HepG2 (cell line): ENCODE data around the gene CHKB. TPM values are rescaled to one million over a fixed set of nuclear protein-coding genes. Genes with fewer than 3 reads are reported as not detected.
A peak's percentile ranks its signal among the peaks of the same experiment; 100 is the strongest.

Source experiments
- CBX5 ChIP-seq: sonication (generic); formaldehyde crosslinking; IDR thresholded peaks from 2 replicates; pipeline ENCODE4 v1.4.0; 2020; ENCODE audit warnings: missing genetic modification reagents, borderline replicate concordance
- CHCHD3 ChIP-seq: sonication (generic); formaldehyde crosslinking; IDR thresholded peaks from 2 replicates; pipeline ENCODE4 v1.8.0; 2022; ENCODE audit warnings: mild to moderate bottlenecking, missing genetic modification reagents, moderate library complexity
- KLF15 ChIP-seq: sonication (generic); formaldehyde crosslinking; IDR thresholded peaks from 2 replicates; pipeline ENCODE4 v1.8.1; 2023; ENCODE audit warnings: borderline replicate concordance, mild to moderate bottlenecking, inconsistent platforms, missing genetic modification reagents, mixed read lengths
- MLLT10 ChIP-seq: sonication (generic); formaldehyde crosslinking; IDR thresholded peaks from 2 replicates; pipeline ENCODE4 v1.4.0; 2020; ENCODE audit warnings: missing genetic modification reagents
- NFYB ChIP-seq: sonication (generic); formaldehyde crosslinking; IDR thresholded peaks from 2 replicates; pipeline ENCODE4 v1.4.0; 2020; ENCODE audit warnings: missing genetic modification reagents
- NFYC ChIP-seq: IDR thresholded peaks from 2 replicates; pipeline ENCODE4 v1.6.1; 2016; ENCODE audit warnings: missing genetic modification reagents, missing compliant biosample characterization
- RCOR2 ChIP-seq: IDR thresholded peaks from 2 replicates; pipeline ENCODE4 v1.6.1; 2016; ENCODE audit warnings: missing biosample characterization, missing genetic modification reagents
- REPIN1 ChIP-seq: sonication (generic); formaldehyde crosslinking; IDR thresholded peaks from 2 replicates; pipeline ENCODE4 v1.8.0; 2022; ENCODE audit warnings: missing genetic modification reagents, low read depth, mild to moderate bottlenecking, borderline replicate concordance
- RFX5 ChIP-seq: IDR thresholded peaks from 2 replicates; pipeline ENCODE4 v1.6.1; 2011; ENCODE audit warnings: low read depth, low read length, improper control_type of control experiment
- SAP130 ChIP-seq: IDR thresholded peaks from 2 replicates; pipeline ENCODE4 v1.6.1; 2016; ENCODE audit warnings: low read depth
- TSC22D2 ChIP-seq: sonication (generic); formaldehyde crosslinking; IDR thresholded peaks from 2 replicates; pipeline ENCODE4 v1.5.1; 2020; ENCODE audit warnings: missing genetic modification reagents, mild to moderate bottlenecking, borderline replicate concordance
- ZGPAT ChIP-seq: IDR thresholded peaks from 2 replicates; pipeline ENCODE4 v1.6.1; 2016; ENCODE audit warnings: mild to moderate bottlenecking
- ZNF24 ChIP-seq: fragments of 450-650 bp; IDR thresholded peaks from 2 replicates; pipeline ENCODE4 v1.6.1; 2017; ENCODE audit warnings: antibody characterized with exemption, mild to moderate bottlenecking
- ZNF292 ChIP-seq: sonication (generic); formaldehyde crosslinking; IDR thresholded peaks from 2 replicates; pipeline ENCODE4 v1.8.1; 2022; ENCODE audit warnings: mild to moderate bottlenecking, low read depth, missing genetic modification reagents, borderline replicate concordance
- ZNF441 ChIP-seq: sonication (generic); formaldehyde crosslinking; IDR thresholded peaks from 2 replicates; pipeline ENCODE4 v1.7.0; 2021; ENCODE audit warnings: missing genetic modification reagents, borderline replicate concordance
- ZNF496 ChIP-seq: sonication (generic); formaldehyde crosslinking; IDR thresholded peaks from 2 replicates; pipeline ENCODE4 v1.8.1; 2023; ENCODE audit warnings: mild to moderate bottlenecking, moderate library complexity, missing genetic modification reagents; ENCODE audit not compliant: insufficient replicate concordance
- ZNF512 ChIP-seq: sonication (generic); formaldehyde crosslinking; IDR thresholded peaks from 2 replicates; pipeline ENCODE4 v1.4.0; 2020; ENCODE audit warnings: mild to moderate bottlenecking, missing genetic modification reagents
- ZNF543 ChIP-seq: sonication (generic); formaldehyde crosslinking; IDR thresholded peaks from 2 replicates; pipeline ENCODE4 v1.4.0; 2020; ENCODE audit warnings: mild to moderate bottlenecking, missing genetic modification reagents
- ZNF556 ChIP-seq: sonication (generic); formaldehyde crosslinking; IDR thresholded peaks from 2 replicates; pipeline ENCODE4 v1.4.0; 2020; ENCODE audit warnings: mild to moderate bottlenecking, missing genetic modification reagents, borderline replicate concordance
- ZNF614 ChIP-seq: IDR thresholded peaks from 2 replicates; pipeline ENCODE4 v1.6.1; 2018; ENCODE audit warnings: missing biosample characterization, missing genetic modification reagents, inconsistent platforms, borderline replicate concordance
- ZNF713 ChIP-seq: sonication (generic); formaldehyde crosslinking; IDR thresholded peaks from 2 replicates; pipeline ENCODE4 v1.4.0; 2020; ENCODE audit warnings: mild to moderate bottlenecking, missing genetic modification reagents
- ZNF761 ChIP-seq: sonication (generic); formaldehyde crosslinking; conservative IDR thresholded peaks from 2 replicates; pipeline ENCODE4 v1.4.0; 2020; ENCODE audit warnings: mild to moderate bottlenecking, missing genetic modification reagents
- ZNF766 ChIP-seq: sonication (generic); formaldehyde crosslinking; IDR thresholded peaks from 2 replicates; pipeline ENCODE4 v1.5.0; 2020; ENCODE audit warnings: missing genetic modification reagents, borderline replicate concordance
- ZNF776 ChIP-seq: sonication (generic); formaldehyde crosslinking; IDR thresholded peaks from 2 replicates; pipeline ENCODE4 v1.4.0; 2020; ENCODE audit warnings: mild to moderate bottlenecking, missing genetic modification reagents
- polyA plus RNA-seq, 8 experiments: library from polyadenylated mRNA; depleted of rRNA in 3 of 8; stranded (reverse) in 7 of 8; unstranded in 1 of 8; fragments of >200 nt; fragmentation: Illumina TruSeq in 4 of 8; extraction: Trizol in 4 of 8; gene quantifications; 2 replicates each; pipeline versions ENCODE4 v1.2.1 to v1.2.3, GENCODE V29; 2011 to 2016; ENCODE audit warnings: low read depth in 4 of 8, missing spikeins in 1 of 8, mixed read lengths in 1 of 8; ENCODE audit not compliant: insufficient read depth in 1 of 8
- total RNA-seq, 5 experiments: library from RNA; depleted of rRNA; stranded (reverse); fragments of >200 nt; fragmentation: Illumina TruSeq; extraction: Trizol; gene quantifications; 2 replicates each; pipeline ENCODE4 v1.2.3, GENCODE V29; 2016; ENCODE audit warnings: low read depth in 1 of 5
- TF ChIP-seq, protein P1 (sequence below): sonication (generic); formaldehyde crosslinking; IDR thresholded peaks from 2 replicates; pipeline ENCODE4 v1.5.0; 2020; ENCODE audit warnings: missing genetic modification reagents, mild to moderate bottlenecking, borderline replicate concordance

The CHKB gene
- total and polyA plus RNA-seq, 2 of the 13 experiments (the other 11 are each of a cell fraction or from before 2014, with no cell fraction given) = 24.5 to 42.7 TPM

GRCh38 chr22:50582493-50583293 lies at the start of gene CHKB (continued):
- 0 out of 2 replicates have a peak, but pooled peaks have one; percentile 56 for TF ChIP-seq ZNF713 (CRISPR knock-in tag)
- TF ChIP-seq ZNF441 = peak; percentile 42; the same call in 1 of the 2 replicates
- peak; percentile 87 for TF ChIP-seq ZNF761 (CRISPR knock-in tag)
- TF ChIP-seq KLF15 (CRISPR knock-in tag) = 0 out of 2 replicates have a peak, but pooled peaks have one; percentile 18
- TF ChIP-seq ZGPAT (CRISPR knock-in tag) = peak; percentile 75
- peak; percentile 74 for TF ChIP-seq SAP130 (CRISPR knock-in tag)
- TF ChIP-seq CHCHD3 = no peak
- TF ChIP-seq ZNF496 (CRISPR knock-in tag) = no peak
- TF ChIP-seq RFX5 = no peak
- TF ChIP-seq ZNF24 = no peak
- peak; percentile 35; the same call in 1 of the 2 replicates for TF ChIP-seq TSC22D2 (CRISPR knock-in tag)
- TF ChIP-seq CBX5 (CRISPR knock-in tag) = no peak
- no peak for TF ChIP-seq MLLT10
- no peak for TF ChIP-seq ZNF512
- TF ChIP-seq REPIN1 (CRISPR knock-in tag) = peak; percentile 31; the same call in 1 of the 2 replicates
- TF ChIP-seq ZNF543 = peak; percentile 72
- 0 out of 2 replicates have a peak, but pooled peaks have one; percentile 40 for TF ChIP-seq ZNF556 (CRISPR knock-in tag)
- TF ChIP-seq NFYB (CRISPR knock-in tag) = peak; percentile 93
- TF ChIP-seq ZNF292 (CRISPR knock-in tag) = no peak
- TF ChIP-seq, protein P1, sequence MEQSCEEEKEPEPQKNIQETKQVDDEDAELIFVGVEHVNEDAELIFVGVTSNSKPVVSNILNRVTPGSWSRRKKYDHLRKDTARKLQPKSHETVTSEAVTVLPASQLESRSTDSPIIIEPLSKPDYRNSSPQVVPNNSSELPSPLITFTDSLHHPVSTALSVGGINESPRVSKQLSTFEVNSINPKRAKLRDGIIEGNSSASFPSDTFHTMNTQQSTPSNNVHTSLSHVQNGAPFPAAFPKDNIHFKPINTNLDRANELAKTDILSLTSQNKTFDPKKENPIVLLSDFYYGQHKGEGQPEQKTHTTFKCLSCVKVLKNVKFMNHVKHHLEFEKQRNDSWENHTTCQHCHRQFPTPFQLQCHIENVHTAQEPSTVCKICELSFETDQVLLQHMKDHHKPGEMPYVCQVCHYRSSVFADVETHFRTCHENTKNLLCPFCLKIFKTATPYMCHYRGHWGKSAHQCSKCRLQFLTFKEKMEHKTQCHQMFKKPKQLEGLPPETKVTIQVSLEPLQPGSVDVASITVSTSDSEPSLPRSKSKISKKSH (CRISPR knock-in tag) = peak; percentile 14; the same call in 1 of the 2 replicates
- peak; percentile 67; the same call in 1 of the 2 replicates for TF ChIP-seq ZNF776
- TF ChIP-seq ZNF614 = 0 out of 2 replicates have a peak, but pooled peaks have one; percentile 31
- TF ChIP-seq RCOR2 (CRISPR knock-in tag) = 0 out of 2 replicates have a peak, but pooled peaks have one; percentile 28
- peak; percentile 68; the same call in 1 of the 2 replicates for TF ChIP-seq ZNF766 (CRISPR knock-in tag)
- TF ChIP-seq NFYC = peak; percentile 88
